Left ventricle myocardium inferior (tissue), 1 donor: ENCODE results near the gene EFEMP1. TPM values are rescaled to one million over a fixed set of nuclear protein-coding genes. Genes with fewer than 3 reads are reported as not detected.
A peak's percentile ranks its signal among the peaks of the same experiment; 100 is the strongest.

Experiments
- DNase-seq: peaks from one replicate; pipeline ENCODE4 v3.0.0-alpha.2; 2020
- H3K27ac ChIP-seq: fragments of 200-600 bp; replicated peaks from 2 replicates; pipeline ENCODE4 v1.8.0; 2021
- H3K27me3 ChIP-seq: fragments of 200-600 bp; 2 replicates; pipeline ENCODE4 v1.8.0; 2021; ENCODE audit warnings: low read depth
- H3K36me3 ChIP-seq: fragments of 200-600 bp; 2 replicates; pipeline ENCODE4 v1.8.0; 2021
- H3K4me1 ChIP-seq: fragments of 200-600 bp; 2 replicates; pipeline ENCODE4 v1.8.0; 2021
- H3K4me3 ChIP-seq: fragments of 200-600 bp; 2 replicates; pipeline ENCODE4 v1.8.0; 2021; ENCODE audit warnings: mild to moderate bottlenecking, moderate library complexity
- H3K9me3 ChIP-seq: fragments of 200-600 bp; replicated peaks from 2 replicates; pipeline ENCODE4 v1.8.0; 2021
- intact Hi-C: fragments of 100-400 bp; cut with micrococcal nuclease; formaldehyde crosslinking; loops from one replicate; pipeline ENCODE4 v1.11.0; 2022
- total RNA-seq: library from RNA; stranded (reverse); fragmentation: NEBNext Ultra II Directional; extraction: Animal tissue kit (Norgen Biotek cat#: 25700); gene quantifications from one replicate; pipeline ENCODE4 v1.2.1, GENCODE V29; 2021
- TF ChIP-seq, protein P1 (sequence below): fragments of 200-600 bp; IDR thresholded peaks from 2 replicates; pipeline ENCODE4 v1.8.0; 2021; ENCODE audit warnings: antibody characterized with exemption, mild to moderate bottlenecking, borderline replicate concordance
- donor health status: DM: no; HTN: yes; CAD: no; lungs with severe emphysema.

Gene EFEMP1
- total RNA-seq, 1 donor from 2014 or later = 72.3 TPM

DNA sequence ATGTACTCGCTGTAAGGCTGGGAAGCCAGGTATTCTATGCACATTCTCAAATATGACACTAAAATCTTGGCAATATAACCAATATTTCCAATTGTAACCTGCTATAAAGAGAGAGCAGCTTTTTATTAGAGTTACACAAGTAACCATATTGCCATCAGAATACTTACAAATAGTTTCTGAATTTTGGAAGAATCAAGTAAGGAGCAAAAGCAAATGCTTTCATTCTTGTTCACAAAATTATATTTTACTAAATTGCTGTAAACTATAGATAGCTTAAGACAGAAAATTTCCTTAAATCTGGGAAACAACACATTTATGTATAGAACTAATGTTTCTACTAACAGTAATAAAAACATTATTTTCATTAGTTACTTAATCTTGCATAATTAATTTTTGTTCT is 77.2 kb downstream of the EFEMP1 start:
- no peak overlapping the region for H3K4me3 ChIP-seq
- intact Hi-C loops = no loop called here

DNA sequence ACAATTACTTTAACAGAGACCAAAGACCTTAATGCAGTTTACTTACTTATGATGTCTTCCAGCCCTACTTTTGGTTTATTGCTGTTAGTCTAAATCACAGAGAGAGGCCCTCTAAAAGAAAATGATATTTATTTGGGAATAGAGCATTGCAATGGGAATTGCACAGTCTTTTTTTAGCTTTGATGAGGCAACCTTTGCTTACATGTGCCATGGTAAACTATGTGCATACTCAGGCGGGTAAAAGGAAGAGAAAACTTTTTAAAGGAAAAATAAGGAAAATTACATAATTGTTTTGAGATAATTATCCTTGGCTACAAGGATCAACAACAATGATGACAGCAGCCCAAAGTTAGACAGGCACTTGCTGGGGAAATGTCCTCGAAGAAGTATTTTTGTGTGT is 78.6 kb downstream of the EFEMP1 start:
- DNase-seq = no peak
- Histone ChIP-seq H3K4me1 (no peaks in the 10 kb centered on the region), H3K36me3 (no peaks in the 10 kb centered on the region), H3K27ac (no peak overlapping the region), H3K27me3 (no peaks in the 10 kb centered on the region), H3K4me3 (no peak overlapping the region), H3K9me3 (no peaks in the 10 kb centered on the region)
- TF ChIP-seq, protein P1, sequence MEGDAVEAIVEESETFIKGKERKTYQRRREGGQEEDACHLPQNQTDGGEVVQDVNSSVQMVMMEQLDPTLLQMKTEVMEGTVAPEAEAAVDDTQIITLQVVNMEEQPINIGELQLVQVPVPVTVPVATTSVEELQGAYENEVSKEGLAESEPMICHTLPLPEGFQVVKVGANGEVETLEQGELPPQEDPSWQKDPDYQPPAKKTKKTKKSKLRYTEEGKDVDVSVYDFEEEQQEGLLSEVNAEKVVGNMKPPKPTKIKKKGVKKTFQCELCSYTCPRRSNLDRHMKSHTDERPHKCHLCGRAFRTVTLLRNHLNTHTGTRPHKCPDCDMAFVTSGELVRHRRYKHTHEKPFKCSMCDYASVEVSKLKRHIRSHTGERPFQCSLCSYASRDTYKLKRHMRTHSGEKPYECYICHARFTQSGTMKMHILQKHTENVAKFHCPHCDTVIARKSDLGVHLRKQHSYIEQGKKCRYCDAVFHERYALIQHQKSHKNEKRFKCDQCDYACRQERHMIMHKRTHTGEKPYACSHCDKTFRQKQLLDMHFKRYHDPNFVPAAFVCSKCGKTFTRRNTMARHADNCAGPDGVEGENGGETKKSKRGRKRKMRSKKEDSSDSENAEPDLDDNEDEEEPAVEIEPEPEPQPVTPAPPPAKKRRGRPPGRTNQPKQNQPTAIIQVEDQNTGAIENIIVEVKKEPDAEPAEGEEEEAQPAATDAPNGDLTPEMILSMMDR = no peak
- intact Hi-C loops = no loop called here

More for the DNA sequence above, 77.2 kb downstream of the EFEMP1 start:
- Histone ChIP-seq H3K9me3 (no peaks in the 10 kb centered on the region), H3K27me3 (no peaks in the 10 kb centered on the region), H3K27ac (no peak overlapping the region), H3K4me1 (no peaks in the 10 kb centered on the region), H3K36me3 (no peaks in the 10 kb centered on the region)
- TF ChIP-seq, protein P1 = no peak
- DNase-seq = no peak

DNA sequence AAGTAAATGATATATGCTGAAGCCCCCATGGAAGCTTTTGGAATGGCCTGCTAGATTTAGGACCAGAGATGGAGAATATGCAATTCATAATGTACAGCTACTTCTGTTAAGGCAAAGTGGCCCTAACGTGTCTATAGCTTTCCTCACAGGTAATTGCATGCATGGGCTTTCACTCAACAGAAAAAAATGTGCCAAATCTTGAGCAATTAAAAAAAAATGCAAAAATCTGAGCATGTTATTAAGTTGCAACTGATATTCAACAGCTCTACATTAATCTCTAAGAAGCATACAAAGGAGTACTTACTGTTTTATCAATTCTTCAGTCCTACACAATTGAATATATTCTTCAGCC is 79.6 kb downstream of the EFEMP1 start:
- no peaks in the 10 kb centered on the region for H3K27me3 ChIP-seq
- intact Hi-C loops = no loop called here
- TF ChIP-seq, protein P1 = no peak
- H3K27ac ChIP-seq = no peak overlapping the region
- no peaks in the 10 kb centered on the region for H3K9me3 ChIP-seq
- H3K36me3 ChIP-seq = no peaks in the 10 kb centered on the region
- H3K4me1 ChIP-seq = no peaks in the 10 kb centered on the region
- H3K4me3 ChIP-seq = no peak overlapping the region
- no peak for DNase-seq

DNA sequence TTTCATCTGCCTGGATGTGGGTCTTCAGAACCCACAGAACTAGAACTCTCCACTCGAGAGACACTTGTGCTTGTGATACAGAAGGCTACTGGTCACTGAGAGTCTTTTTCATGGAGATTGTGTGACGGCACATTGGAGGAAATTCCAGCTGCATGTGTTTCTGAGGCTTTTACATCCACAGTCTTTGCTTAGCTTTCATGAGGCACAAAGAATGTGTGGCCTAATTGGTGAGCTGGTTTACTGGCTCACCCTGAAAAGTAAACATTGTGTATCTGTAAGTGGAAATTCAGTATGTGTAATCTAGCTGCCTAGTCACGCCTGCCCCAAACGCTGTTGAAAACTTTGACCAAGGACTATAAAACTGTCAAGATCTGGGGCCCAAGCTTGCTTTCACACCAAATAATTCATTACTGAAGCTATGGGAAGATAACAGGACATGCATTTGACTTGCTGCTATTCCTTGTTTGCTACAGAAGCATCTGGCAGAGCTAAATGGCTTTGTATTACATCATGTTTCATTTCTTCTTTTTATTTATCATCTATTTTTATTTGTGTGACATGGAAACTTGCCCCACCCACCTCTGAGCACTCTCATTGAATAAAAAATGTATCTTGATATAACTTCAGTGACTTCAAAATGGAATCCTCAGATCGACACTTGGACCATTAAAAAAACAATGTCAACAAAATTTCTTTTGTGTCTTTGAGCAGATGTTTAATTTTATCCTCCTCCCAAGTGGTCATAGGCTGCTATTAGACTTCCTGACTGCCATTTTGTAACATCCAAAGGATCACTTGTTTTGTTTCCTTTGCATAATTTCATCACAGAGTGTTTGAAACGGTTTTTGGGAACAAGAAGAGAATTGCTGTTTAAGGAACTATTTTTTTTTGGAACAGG is 80.2 kb downstream of the EFEMP1 start:
- H3K27ac ChIP-seq = peak overlapping the region; percentile 39
- no peaks in the 10 kb centered on the region for H3K36me3 ChIP-seq
- H3K9me3 ChIP-seq = no peaks in the 10 kb centered on the region
- no peaks in the 10 kb centered on the region for H3K27me3 ChIP-seq
- no peak overlapping the region for H3K4me3 ChIP-seq
- DNase-seq = no peak
- TF ChIP-seq, protein P1 = no peak
- intact Hi-C loops = no loop called here
- peaks cover 5% of the 10 kb centered on the region for H3K4me1 ChIP-seq

DNA sequence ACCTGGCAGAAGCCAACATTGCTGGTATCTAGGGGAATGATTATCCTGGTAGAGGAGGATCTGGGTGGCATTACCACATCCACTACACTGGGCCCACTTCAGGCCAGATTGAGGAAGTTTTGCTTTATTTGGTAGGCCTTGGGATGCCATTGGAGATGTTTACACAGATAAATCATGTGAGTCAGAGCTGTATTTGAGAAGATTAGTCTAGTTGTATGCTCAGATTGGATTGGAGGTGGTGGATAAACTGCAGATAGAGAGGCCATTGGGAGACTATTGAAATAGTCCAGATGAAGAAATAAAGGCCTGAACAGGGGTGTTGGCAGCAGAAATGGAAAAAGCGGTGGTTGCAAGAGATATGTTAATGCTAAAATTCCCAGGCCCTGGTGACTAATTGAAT is 81.5 kb downstream of the EFEMP1 start:
- H3K9me3 ChIP-seq = no peaks in the 10 kb centered on the region
- peaks cover 5% of the 10 kb centered on the region for H3K4me1 ChIP-seq
- H3K27ac ChIP-seq = no peak overlapping the region
- no peaks in the 10 kb centered on the region for H3K36me3 ChIP-seq
- no peak overlapping the region for H3K4me3 ChIP-seq
- DNase-seq = no peak
- intact Hi-C loops = no loop called here
- TF ChIP-seq, protein P1 = no peak
- no peaks in the 10 kb centered on the region for H3K27me3 ChIP-seq
